CD8-positive, alpha-beta memory T cell (primary cell): ENCODE measurements around the gene COL26A1. TPM values are rescaled to one million over a fixed set of nuclear protein-coding genes. Genes with fewer than 3 reads are reported as not detected.
A peak's percentile ranks its signal among the peaks of the same experiment; 100 is the strongest.

Experiments
- CTCF ChIA-PET: fragments of 350-600 bp; sonication (Branson Sonifier 250); formaldehyde crosslinking; loops from one replicate; lab custom pipeline; 2021; ENCODE audit warnings: antibody characterized with exemption; lab: Charles Lee
- POLR2A ChIA-PET: fragments of 350-600 bp; sonication (Branson Sonifier 250); formaldehyde crosslinking; loops from one replicate; lab custom pipeline; 2021; ENCODE audit warnings: antibody characterized with exemption; lab: Charles Lee
- DNase-seq, 5 donors: peaks; one replicate each; pipeline versions ENCODE4 v3.0.0 to v3.0.0-alpha.2; 2020 to 2022; ENCODE audit warnings: mixed read lengths in 1 of 5
- H3K27ac ChIP-seq: one replicate; pipeline ENCODE4 v1.7.0; 2013; ENCODE audit warnings: low read depth, mild to moderate bottlenecking, low read length, moderate library complexity
- H3K27me3 ChIP-seq: 2 replicates; pipeline ENCODE4 v1.7.0; 2013; ENCODE audit warnings: low read length, mild to moderate bottlenecking; ENCODE audit not compliant: insufficient read depth, poor library complexity, severe bottlenecking
- H3K36me3 ChIP-seq: 2 replicates; pipeline ENCODE4 v1.7.0; 2013; ENCODE audit warnings: mild to moderate bottlenecking, low read length, moderate library complexity; ENCODE audit not compliant: insufficient read depth
- H3K4me1 ChIP-seq: 2 replicates; pipeline ENCODE4 v1.7.0; 2013; ENCODE audit warnings: mild to moderate bottlenecking, low read length, moderate library complexity; ENCODE audit not compliant: insufficient read depth
- H3K4me3 ChIP-seq: 2 replicates; pipeline ENCODE4 v1.7.0; 2013; ENCODE audit warnings: mild to moderate bottlenecking, low read length
- H3K9me3 ChIP-seq: 2 replicates; pipeline ENCODE4 v1.7.0; 2013; ENCODE audit warnings: mild to moderate bottlenecking, low read length
- H3K27ac Mint-ChIP-seq, 8 donors: one replicate each; pipeline ENCODE4 v1.8.0; 2020 to 2021; ENCODE audit warnings: mixed read lengths in 8 of 8, mild to moderate bottlenecking in 6 of 8, inconsistent platforms in 3 of 8, moderate library complexity in 3 of 8
- H3K27me3 Mint-ChIP-seq, 2 donors: one replicate each; pipeline ENCODE4 v1.8.0; 2020 to 2021; ENCODE audit warnings: mixed read lengths in 2 of 2, mild to moderate bottlenecking in 1 of 2, moderate library complexity in 1 of 2
- H3K36me3 Mint-ChIP-seq, 3 donors: one replicate each; pipeline ENCODE4 v1.8.0; 2020 to 2021; ENCODE audit warnings: mixed read lengths in 3 of 3, inconsistent platforms in 1 of 3, mild to moderate bottlenecking in 1 of 3
- H3K4me1 Mint-ChIP-seq, 3 donors: one replicate each; pipeline ENCODE4 v1.8.0; 2020 to 2021; ENCODE audit warnings: mixed read lengths in 3 of 3, inconsistent platforms in 1 of 3, mild to moderate bottlenecking in 1 of 3
- H3K4me3 Mint-ChIP-seq, 7 donors: one replicate each; pipeline ENCODE4 v1.8.0; 2020 to 2021; ENCODE audit warnings: mixed read lengths in 7 of 7, mild to moderate bottlenecking in 6 of 7, moderate library complexity in 4 of 7, inconsistent platforms in 2 of 7
- H3K9me3 Mint-ChIP-seq, 5 donors: one replicate each; pipeline ENCODE4 v1.8.0; 2020 to 2022; ENCODE audit warnings: mixed read lengths in 5 of 5, mild to moderate bottlenecking in 3 of 5, moderate library complexity in 2 of 5, inconsistent platforms in 1 of 5
- polyA plus RNA-seq: library from polyadenylated mRNA; unstranded; fragments of 300-500 nt; fragmentation: Illumina TruSeq; gene quantifications from one replicate; pipeline ENCODE4 v1.2.3, GENCODE V29; 2021
- total RNA-seq, 2 experiments: library from RNA; stranded (reverse); gene quantifications; one replicate each; pipeline ENCODE4 v1.2.3, GENCODE V29; 2021

The COL26A1 gene
- total and polyA plus RNA-seq, 3 experiments from 2014 or later = not detected

- no peak for DNase-seq
- Mint-ChIP-seq H3K4me3 (no peak overlapping the region), H3K36me3 (peaks cover 0 to 7% (median 1%) of the 10 kb centered on the region in 3 donors), H3K9me3 (peaks cover 5 to 9% (median 5%) of the 10 kb centered on the region in 5 donors), H3K4me1 (no peaks in the 10 kb centered on the region), H3K27me3 (peaks cover 13 to 44% of the 10 kb centered on the region in 2 donors), H3K27ac (no peak overlapping the region)
- ChIA-PET POLR2A (no interaction called here), CTCF (no interaction called here)
- no peaks in the 10 kb centered on the region for H3K9me3 ChIP-seq
- H3K36me3 ChIP-seq = no peaks in the 10 kb centered on the region
- no peak overlapping the region for H3K27ac ChIP-seq
- H3K27me3 ChIP-seq = no peaks in the 10 kb centered on the region
- no peak overlapping the region for H3K4me3 ChIP-seq
- H3K4me1 ChIP-seq = no peaks in the 10 kb centered on the region
Observed at GRCh38 chr7:101575721-101576120, 213.0 kb downstream of the COL26A1 start.

- Histone ChIP-seq H3K4me3 (no peak overlapping the region), H3K36me3 (no peaks in the 10 kb centered on the region), H3K27me3 (no peaks in the 10 kb centered on the region), H3K27ac (no peak overlapping the region), H3K4me1 (no peaks in the 10 kb centered on the region), H3K9me3 (no peaks in the 10 kb centered on the region)
- CTCF ChIA-PET = no interaction called here
- Mint-ChIP-seq H3K4me1 (no peaks in the 10 kb centered on the region), H3K9me3 (peaks cover 0 to 8% (median 5%) of the 10 kb centered on the region in 5 donors), H3K27ac (no peak overlapping the region), H3K27me3 (peaks cover 14 to 54% of the 10 kb centered on the region in 2 donors), H3K4me3 (no peak overlapping the region), H3K36me3 (peaks cover 0 to 7% (median 1%) of the 10 kb centered on the region in 3 donors)
- POLR2A ChIA-PET = no interaction called here
- DNase-seq = no peak
Observed at GRCh38 chr7:101576998-101577397, 214.3 kb downstream of the COL26A1 start.

GRCh38 chr7:101578552-101578951, 215.9 kb downstream of the COL26A1 start:
- H3K27me3 ChIP-seq = no peaks in the 10 kb centered on the region
- no peak for DNase-seq
- H3K27ac ChIP-seq = no peak overlapping the region
- H3K4me1 Mint-ChIP-seq = no peaks in the 10 kb centered on the region
- no peak overlapping the region for H3K4me3 Mint-ChIP-seq
- H3K4me3 ChIP-seq = no peak overlapping the region
- H3K9me3 ChIP-seq = no peaks in the 10 kb centered on the region
- H3K9me3 Mint-ChIP-seq = peaks cover 0 to 2% (median 0%) of the 10 kb centered on the region in 5 donors
- H3K4me1 ChIP-seq = no peaks in the 10 kb centered on the region
- H3K27me3 Mint-ChIP-seq = peaks cover 19 to 66% of the 10 kb centered on the region in 2 donors
- POLR2A ChIA-PET = no interaction called here
- H3K27ac Mint-ChIP-seq = no peak overlapping the region
- CTCF ChIA-PET = no interaction called here
- peaks cover 0 to 7% (median 1%) of the 10 kb centered on the region in 3 donors for H3K36me3 Mint-ChIP-seq
- no peaks in the 10 kb centered on the region for H3K36me3 ChIP-seq

- POLR2A ChIA-PET = no interaction called here
- H3K9me3 Mint-ChIP-seq = peaks cover 0 to 2% (median 0%) of the 10 kb centered on the region in 5 donors
- no peak overlapping the region for H3K27ac Mint-ChIP-seq
- Histone ChIP-seq H3K27me3 (no peaks in the 10 kb centered on the region), H3K4me3 (no peak overlapping the region), H3K36me3 (no peaks in the 10 kb centered on the region), H3K9me3 (no peaks in the 10 kb centered on the region), H3K27ac (no peak overlapping the region), H3K4me1 (no peaks in the 10 kb centered on the region)
- peaks cover 18 to 56% of the 10 kb centered on the region in 2 donors for H3K27me3 Mint-ChIP-seq
- CTCF ChIA-PET = no interaction called here
- DNase-seq = no peak
- H3K4me3 Mint-ChIP-seq = no peak overlapping the region
- H3K36me3 Mint-ChIP-seq = peaks cover 0 to 7% (median 1%) of the 10 kb centered on the region in 3 donors
- no peaks in the 10 kb centered on the region for H3K4me1 Mint-ChIP-seq
Observed at GRCh38 chr7:101580596-101580995, 217.9 kb downstream of the COL26A1 start.

- Histone ChIP-seq H3K4me1 (no peaks in the 10 kb centered on the region), H3K27me3 (no peaks in the 10 kb centered on the region), H3K36me3 (no peaks in the 10 kb centered on the region), H3K4me3 (no peak overlapping the region), H3K27ac (no peak overlapping the region), H3K9me3 (no peaks in the 10 kb centered on the region)
- no peaks in the 10 kb centered on the region for H3K4me1 Mint-ChIP-seq
- H3K4me3 Mint-ChIP-seq = peak overlapping the region in 1 of 7 donors; percentile 12
- no peak for DNase-seq
- POLR2A ChIA-PET = no interaction called here
- peaks cover 0 to 4% (median 1%) of the 10 kb centered on the region in 3 donors for H3K36me3 Mint-ChIP-seq
- peaks cover 15 to 50% of the 10 kb centered on the region in 2 donors for H3K27me3 Mint-ChIP-seq
- CTCF ChIA-PET = no interaction called here
- no peak overlapping the region for H3K27ac Mint-ChIP-seq
- peaks cover 0 to 2% (median 0%) of the 10 kb centered on the region in 5 donors for H3K9me3 Mint-ChIP-seq
Observed at GRCh38 chr7:101581891-101582290, 219.2 kb downstream of the COL26A1 start.

GRCh38 chr7:101582971-101583370, 220.3 kb downstream of the COL26A1 start:
- DNase-seq = no peak
- no peak overlapping the region for H3K4me3 Mint-ChIP-seq
- CTCF ChIA-PET = no interaction called here

GRCh38 chr7:101586078-101586905, 223.6 kb downstream of the COL26A1 start:
- no peaks in the 10 kb centered on the region for H3K9me3 Mint-ChIP-seq
- Histone ChIP-seq H3K4me1 (no peaks in the 10 kb centered on the region), H3K4me3 (no peak overlapping the region), H3K9me3 (no peaks in the 10 kb centered on the region), H3K27me3 (no peaks in the 10 kb centered on the region), H3K27ac (no peak overlapping the region), H3K36me3 (no peaks in the 10 kb centered on the region)
- no peak for DNase-seq
- H3K4me3 Mint-ChIP-seq = no peak overlapping the region
- ChIA-PET POLR2A (no interaction called here), CTCF (no interaction called here)
- H3K27ac Mint-ChIP-seq = no peak overlapping the region
- H3K27me3 Mint-ChIP-seq = peaks cover 8 to 19% of the 10 kb centered on the region in 2 donors
- no peaks in the 10 kb centered on the region for H3K4me1 Mint-ChIP-seq
- H3K36me3 Mint-ChIP-seq = no peaks in the 10 kb centered on the region

More at GRCh38 chr7:101582971-101583370, 220.3 kb downstream of the COL26A1 start:
- Histone ChIP-seq H3K27me3 (no peaks in the 10 kb centered on the region), H3K36me3 (no peaks in the 10 kb centered on the region), H3K4me3 (no peak overlapping the region), H3K4me1 (no peaks in the 10 kb centered on the region), H3K9me3 (no peaks in the 10 kb centered on the region), H3K27ac (no peak overlapping the region)
- Mint-ChIP-seq H3K4me1 (no peaks in the 10 kb centered on the region), H3K27ac (peak overlapping the region in 1 of 8 donors; percentile 55), H3K27me3 (peaks cover 9 to 41% of the 10 kb centered on the region in 2 donors), H3K9me3 (peaks cover 0 to 2% (median 0%) of the 10 kb centered on the region in 5 donors), H3K36me3 (peaks cover 0 to 4% (median 1%) of the 10 kb centered on the region in 3 donors)
- POLR2A ChIA-PET = no interaction called here

GRCh38 chr7:101586906-101587677, 224.4 kb downstream of the COL26A1 start:
- Mint-ChIP-seq H3K27me3 (peaks cover 8 to 11% of the 10 kb centered on the region in 2 donors), H3K36me3 (no peaks in the 10 kb centered on the region), H3K9me3 (no peaks in the 10 kb centered on the region), H3K4me3 (no peak overlapping the region), H3K27ac (no peak overlapping the region), H3K4me1 (no peaks in the 10 kb centered on the region)
- CTCF ChIA-PET = no interaction called here
- H3K9me3 ChIP-seq = no peaks in the 10 kb centered on the region
- H3K4me1 ChIP-seq = no peaks in the 10 kb centered on the region
- no peaks in the 10 kb centered on the region for H3K27me3 ChIP-seq
- DNase-seq = no peak
- H3K36me3 ChIP-seq = no peaks in the 10 kb centered on the region
- H3K27ac ChIP-seq = no peak overlapping the region
- POLR2A ChIA-PET = no interaction called here
- no peak overlapping the region for H3K4me3 ChIP-seq
